Neuron (in vitro differentiated cells): ENCODE measurements around the gene ZFYVE28.
"Not testable (repeated sequence)": the region's sequence is repeated elsewhere in the genome, so short reads cannot be mapped to it uniquely, and the experiment has no call there.

Source experiments
- H2AFZ ChIP-seq: one replicate; pipeline ENCODE4 v1.6.1; 2013; ENCODE audit warnings: low read depth, mild to moderate bottlenecking, inconsistent platforms, low read length, moderate library complexity
- H3K27me3 ChIP-seq: one replicate; pipeline ENCODE4 v1.6.1; 2013; ENCODE audit warnings: low read length; ENCODE audit not compliant: insufficient read depth
- H3K36me3 ChIP-seq: one replicate; pipeline ENCODE4 v1.6.1; 2013; ENCODE audit warnings: low read length; ENCODE audit not compliant: insufficient read depth
- H3K4me1 ChIP-seq: one replicate; pipeline ENCODE4 v1.6.1; 2013; ENCODE audit warnings: low read length; ENCODE audit not compliant: insufficient read depth
- H3K4me3 ChIP-seq: 2 replicates; pipeline ENCODE4 v1.5.1; 2013; ENCODE audit warnings: mild to moderate bottlenecking, low read length, moderate library complexity
- H3K9me3 ChIP-seq: one replicate; pipeline ENCODE4 v1.6.1; 2013; ENCODE audit warnings: low read length

The ZFYVE28 gene

DNA sequence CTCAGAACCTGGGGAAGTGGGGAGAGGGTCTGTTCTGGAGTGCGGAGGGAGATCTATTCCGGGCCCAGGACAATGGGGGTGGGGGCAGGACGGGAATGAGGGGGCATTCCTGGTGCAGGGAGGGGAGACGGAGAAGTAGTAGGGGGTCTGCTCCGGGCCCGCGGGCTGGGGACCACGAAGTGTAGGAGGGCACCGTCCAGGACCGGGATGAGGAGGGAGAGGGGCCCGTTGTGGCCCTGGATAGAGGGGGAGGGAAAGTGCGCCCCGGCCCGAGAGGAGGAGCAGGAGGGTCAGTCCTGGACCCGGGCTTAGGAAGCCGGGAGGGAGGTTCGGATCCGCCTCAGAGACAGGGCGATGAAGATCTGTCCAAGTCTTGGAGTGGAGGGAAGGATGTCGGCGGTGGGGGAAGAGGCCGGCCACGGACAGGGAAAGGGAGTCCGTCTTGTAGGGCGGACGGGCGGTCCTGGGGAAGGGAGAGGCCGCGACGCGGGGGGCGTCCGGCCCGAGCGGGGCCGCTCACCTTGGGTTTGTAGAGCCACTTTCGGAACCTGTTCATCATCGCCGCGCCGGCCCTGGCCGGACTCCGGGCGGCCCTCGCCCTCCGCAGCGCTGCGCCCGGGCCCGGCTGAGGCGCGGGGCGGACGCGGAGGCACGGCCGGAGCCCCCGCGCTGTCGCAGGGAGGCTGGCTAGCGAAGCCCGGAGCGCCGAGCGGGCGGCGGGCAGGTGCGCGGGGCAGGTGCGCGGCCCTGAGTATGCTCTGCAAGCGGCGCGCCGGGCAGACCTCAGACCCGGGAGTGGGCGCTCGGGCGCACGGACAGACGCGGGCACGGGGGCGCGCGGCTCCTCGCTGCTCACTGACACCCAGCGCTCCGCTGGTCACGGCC lies at the start of gene ZFYVE28:
TSS of gene ZFYVE28 (minus strand) at position 881 of the 885 bp plus-strand sequence. CDS start at position 559, 322 bp downstream.
- Histone ChIP-seq H3K36me3 (no peaks in the 10 kb centered on the region), H3K4me3 (peak within 1 kb of the TSS; percentile 50), H3K27me3 (peaks cover 79% of the 10 kb centered on the region), H2AFZ (peak within 1 kb of the TSS; percentile 93), H3K4me1 (peaks cover 10% of the 10 kb centered on the region), H3K9me3 (peaks cover 3% of the 10 kb centered on the region)

DNA sequence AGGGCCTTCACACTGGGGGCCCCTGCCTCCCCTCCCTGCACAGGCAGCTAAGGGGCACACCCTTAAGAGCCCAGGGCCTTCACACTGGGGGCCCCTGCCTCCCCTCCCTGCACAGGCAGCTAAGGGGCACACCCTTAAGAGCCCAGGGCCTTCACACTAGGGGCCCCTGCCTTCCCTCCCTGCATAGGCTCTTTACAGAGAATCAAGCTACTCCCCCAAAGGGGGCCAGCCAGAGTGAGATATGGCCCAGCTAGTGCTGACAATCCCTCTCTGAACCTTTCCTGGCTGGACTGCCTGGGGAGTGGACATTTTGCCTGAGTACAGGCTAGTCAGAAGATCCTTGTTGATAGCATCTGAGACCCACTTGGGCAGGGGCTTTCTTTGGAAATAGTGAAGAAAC lies 47.1 kb upstream of the ZFYVE28 start:
- not testable (repeated sequence) for H2AFZ ChIP-seq, H3K27me3 ChIP-seq, H3K9me3 ChIP-seq, H3K36me3 ChIP-seq, H3K4me3 ChIP-seq
- H3K4me1 ChIP-seq = peaks cover 12% of the 10 kb centered on the region

DNA sequence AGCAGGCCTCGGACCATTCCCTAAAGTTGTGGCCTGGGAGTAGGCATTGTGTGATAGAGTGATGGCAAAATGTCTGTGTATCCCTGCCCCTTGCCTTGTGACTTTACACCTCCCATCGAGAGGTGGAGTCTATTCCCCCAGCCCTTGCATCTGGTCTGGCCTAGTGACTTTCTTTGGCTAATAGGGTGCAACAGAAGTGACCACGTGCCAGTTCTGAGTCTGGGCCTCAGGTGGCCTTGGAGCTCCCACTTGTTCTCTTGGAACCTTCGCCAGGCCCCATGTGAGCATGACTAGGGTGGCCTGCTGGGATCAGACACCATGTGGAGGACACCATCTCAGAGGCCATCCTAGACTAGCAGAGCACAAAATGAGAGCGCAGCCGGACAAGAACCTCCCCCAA lies 46.6 kb upstream of the ZFYVE28 start:
- Histone ChIP-seq H2AFZ (no peak overlapping the region), H3K27me3 (peaks cover 2% of the 10 kb centered on the region), H3K9me3 (no peaks in the 10 kb centered on the region), H3K4me3 (no peak overlapping the region), H3K36me3 (no peaks in the 10 kb centered on the region), H3K4me1 (peaks cover 10% of the 10 kb centered on the region)

DNA sequence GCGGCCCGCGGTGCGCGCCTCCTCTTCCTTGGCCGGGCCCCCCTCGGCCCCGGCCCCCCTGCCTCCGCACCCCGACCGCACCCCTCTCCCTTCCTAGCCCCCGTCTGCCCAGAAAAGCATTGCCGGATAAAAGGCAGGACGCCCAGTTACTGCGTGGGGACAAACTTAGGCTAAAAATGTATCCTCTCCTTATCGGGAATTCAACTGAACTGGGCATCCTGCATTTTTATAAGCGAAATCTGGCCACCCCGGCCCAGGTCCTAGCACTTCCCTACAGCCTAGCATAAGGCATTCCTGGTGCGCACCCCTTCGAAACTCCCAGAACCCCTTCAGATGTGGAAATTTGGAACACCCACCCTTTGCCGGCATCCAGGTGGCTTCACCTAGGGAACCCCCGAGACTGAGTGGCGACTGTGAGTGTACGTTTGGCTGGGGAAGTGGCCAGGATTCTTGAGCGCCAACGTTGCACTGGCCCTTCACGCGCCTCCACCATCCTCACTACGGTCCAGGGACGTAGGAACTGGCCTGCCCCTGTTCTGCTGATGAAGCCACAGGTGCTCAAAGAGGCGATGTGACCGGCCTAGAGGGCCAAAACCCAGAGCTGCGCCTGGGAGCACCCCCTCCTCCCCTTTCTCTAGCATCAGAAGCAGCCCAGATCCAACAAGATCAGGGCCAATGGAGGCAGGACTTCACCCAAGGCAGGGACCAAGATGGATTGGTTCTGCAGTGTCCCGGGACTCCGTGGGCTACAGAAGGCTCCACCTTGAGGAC lies 44.7 kb upstream of the ZFYVE28 start:
- H3K4me3 ChIP-seq = peak overlapping the region; percentile 51

DNA sequence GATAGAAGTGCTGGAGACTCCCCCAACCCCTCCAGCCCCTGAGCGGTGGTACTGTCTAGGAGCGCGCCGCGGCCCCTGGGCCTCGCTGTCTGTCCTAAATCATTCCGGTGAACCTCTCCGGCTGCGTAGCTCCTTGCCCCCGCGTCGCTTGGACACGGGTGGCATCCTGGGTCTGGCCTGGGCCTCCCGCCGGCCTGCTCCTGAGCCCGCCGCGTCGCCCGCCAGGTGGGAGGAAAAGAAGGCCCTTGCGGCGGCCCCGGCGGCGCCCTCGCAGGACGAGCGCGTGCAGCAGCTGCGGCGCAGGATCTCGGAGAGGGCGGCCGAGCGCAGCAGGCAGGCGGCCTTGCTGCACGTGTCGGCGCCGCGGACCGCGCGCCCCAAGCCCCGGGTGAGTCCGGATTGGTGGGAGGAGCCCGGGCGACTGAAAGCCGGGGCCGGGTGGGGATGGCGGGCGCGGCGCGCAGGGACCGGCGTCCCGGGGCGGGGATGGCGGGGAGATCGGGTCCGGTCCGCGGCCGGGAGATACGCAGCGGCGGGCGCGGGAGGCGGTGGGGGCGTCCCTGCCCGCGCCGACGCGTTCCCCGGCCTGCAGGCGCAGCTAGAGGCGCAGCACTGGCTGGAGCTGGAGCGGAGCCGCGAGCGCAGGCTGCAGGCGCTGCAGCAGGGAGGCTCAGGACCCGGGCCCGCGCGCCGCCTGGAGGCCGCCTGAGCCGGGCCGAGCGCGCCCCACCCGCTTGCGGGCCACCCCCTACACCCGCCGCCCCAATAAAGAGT lies 44.0 kb upstream of the ZFYVE28 start:
- no peaks in the 10 kb centered on the region for H3K36me3 ChIP-seq
- peak overlapping the region; percentile 89 for H2AFZ ChIP-seq
- peaks cover 10% of the 10 kb centered on the region for H3K27me3 ChIP-seq
- peak overlapping the region; percentile 51 for H3K4me3 ChIP-seq
- peaks cover 10% of the 10 kb centered on the region for H3K4me1 ChIP-seq
- H3K9me3 ChIP-seq = no peaks in the 10 kb centered on the region

More for the DNA sequence above, 44.7 kb upstream of the ZFYVE28 start:
- Histone ChIP-seq H3K36me3 (no peaks in the 10 kb centered on the region), H2AFZ (peak overlapping the region; percentile 89), H3K27me3 (peaks cover 10% of the 10 kb centered on the region), H3K9me3 (no peaks in the 10 kb centered on the region), H3K4me1 (peaks cover 10% of the 10 kb centered on the region)

DNA sequence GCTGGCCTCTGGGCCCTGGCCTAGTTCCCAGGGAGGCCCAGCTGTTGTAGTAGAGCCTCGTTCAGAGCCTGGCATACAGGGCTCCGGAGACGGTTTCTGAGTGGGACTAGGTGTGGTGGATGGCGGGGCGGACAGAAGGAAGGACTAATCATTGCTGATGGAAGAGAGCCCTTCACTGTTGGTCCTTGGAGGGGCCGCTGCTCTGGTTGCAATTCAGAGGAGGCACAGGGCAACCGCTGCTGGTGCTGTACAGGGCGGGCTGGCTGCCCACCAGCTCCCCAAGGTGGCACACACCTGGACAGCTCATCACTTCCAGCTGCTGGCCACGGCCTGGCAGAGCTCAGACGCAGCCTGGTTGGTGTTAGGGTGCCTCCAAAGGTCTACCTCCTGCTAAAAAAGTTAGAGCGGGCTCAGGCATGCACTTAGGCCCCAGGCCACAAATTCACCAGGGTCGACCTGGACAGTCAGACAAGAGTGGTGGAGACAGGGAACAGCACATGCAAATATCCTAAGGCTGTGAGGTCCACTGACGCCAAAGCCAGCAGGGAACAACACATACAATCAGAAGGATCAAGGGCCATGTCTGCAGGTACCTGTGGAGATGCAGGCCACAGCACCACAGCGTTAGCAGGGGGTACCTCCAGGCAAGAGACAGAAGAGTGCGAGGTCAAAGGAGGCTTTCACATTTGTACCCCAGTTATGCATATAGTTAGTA lies 43.0 kb upstream of the ZFYVE28 start:
- Histone ChIP-seq H3K9me3 (no peaks in the 10 kb centered on the region), H3K36me3 (no peaks in the 10 kb centered on the region), H2AFZ (no peak overlapping the region), H3K4me3 (no peak overlapping the region), H3K27me3 (peaks cover 10% of the 10 kb centered on the region), H3K4me1 (peaks cover 10% of the 10 kb centered on the region)

DNA sequence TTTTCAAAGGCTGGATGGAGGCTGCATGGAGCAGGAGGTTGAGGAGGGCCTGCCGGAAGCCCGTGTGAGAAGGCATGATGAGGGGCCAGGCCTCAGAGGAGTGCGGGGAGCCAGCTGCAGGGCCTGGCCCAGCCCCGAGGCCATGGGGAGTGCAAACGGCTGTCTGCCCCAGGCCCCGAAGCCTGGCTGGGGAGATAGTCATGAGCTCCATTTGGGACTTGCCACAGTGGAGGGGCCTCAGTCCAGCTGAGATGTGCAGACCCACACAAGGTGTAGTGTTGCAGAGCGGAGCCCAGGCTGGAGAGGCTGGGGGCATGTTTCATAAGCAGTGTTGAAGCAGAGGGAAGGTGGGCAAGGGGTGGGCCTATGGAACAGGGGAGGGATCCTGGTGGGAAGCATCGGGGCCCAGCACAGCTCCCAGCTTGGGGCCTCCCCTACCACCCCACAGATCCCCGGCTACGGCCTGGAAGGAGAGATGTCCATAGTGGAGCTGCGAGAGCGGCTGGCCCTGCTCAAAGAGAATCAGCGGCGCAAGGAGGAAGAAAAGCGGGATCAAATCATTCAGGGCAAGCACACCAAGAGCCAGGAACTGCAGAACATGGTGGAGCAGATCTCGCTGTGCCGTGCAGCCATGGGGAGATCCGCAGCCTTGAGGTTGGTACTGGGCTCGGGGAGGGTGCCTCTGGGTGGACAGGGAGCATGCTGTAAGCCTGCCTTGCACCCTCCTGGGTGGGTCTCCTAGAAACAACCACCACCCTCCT lies 41.3 kb upstream of the ZFYVE28 start:
- Histone ChIP-seq H3K4me3 (no peak overlapping the region), H3K27me3 (peaks cover 10% of the 10 kb centered on the region), H3K36me3 (no peaks in the 10 kb centered on the region), H2AFZ (no peak overlapping the region), H3K9me3 (no peaks in the 10 kb centered on the region), H3K4me1 (peaks cover 10% of the 10 kb centered on the region)

DNA sequence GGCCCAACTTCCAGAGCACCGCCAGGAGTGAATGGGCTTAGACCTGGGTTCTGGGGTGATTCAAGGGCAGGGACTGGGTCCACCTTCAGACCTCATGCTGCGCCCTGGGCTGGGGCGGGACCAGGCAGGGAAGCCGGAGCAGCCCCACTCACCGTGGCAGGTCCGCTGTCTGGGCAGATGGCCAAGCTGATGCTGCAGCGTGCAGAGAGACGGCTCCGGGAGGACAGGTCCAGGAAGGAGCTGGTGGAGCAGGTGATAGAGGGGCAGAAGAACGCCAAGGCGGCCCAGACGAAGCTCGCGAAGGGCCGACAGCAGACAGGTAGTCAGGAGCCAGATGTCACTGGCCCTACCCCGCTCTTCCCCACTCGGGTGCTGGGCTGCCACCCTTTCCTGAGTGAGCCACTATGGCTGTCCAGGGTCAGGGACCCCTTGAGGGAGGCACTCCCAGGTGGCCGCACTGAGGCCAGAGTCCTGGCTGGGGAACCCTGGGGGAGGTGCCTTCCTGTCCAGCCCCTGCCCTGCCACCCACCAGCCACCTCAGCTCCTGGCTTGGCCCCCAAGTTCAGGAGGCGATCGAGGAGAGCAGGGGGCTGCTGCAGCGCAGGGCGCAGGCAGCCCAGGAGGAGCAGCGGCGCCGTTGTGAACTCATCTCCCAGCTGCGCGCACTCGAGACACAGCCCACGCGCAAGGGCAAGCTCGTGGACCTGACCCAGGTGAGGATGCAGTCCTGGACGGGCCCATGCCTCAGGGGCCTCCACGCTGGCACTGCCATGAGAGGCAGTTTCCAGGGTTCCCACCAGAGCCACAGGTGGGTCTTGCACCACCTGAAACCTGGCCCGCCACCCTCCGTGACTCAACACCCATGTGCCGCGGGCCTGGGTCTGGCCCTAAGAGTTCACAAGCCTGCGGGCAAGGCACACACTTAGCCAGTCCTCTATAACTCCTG lies 40.4 kb upstream of the ZFYVE28 start:
- no peaks in the 10 kb centered on the region for H3K9me3 ChIP-seq
- H3K4me1 ChIP-seq = peaks cover 10% of the 10 kb centered on the region

DNA sequence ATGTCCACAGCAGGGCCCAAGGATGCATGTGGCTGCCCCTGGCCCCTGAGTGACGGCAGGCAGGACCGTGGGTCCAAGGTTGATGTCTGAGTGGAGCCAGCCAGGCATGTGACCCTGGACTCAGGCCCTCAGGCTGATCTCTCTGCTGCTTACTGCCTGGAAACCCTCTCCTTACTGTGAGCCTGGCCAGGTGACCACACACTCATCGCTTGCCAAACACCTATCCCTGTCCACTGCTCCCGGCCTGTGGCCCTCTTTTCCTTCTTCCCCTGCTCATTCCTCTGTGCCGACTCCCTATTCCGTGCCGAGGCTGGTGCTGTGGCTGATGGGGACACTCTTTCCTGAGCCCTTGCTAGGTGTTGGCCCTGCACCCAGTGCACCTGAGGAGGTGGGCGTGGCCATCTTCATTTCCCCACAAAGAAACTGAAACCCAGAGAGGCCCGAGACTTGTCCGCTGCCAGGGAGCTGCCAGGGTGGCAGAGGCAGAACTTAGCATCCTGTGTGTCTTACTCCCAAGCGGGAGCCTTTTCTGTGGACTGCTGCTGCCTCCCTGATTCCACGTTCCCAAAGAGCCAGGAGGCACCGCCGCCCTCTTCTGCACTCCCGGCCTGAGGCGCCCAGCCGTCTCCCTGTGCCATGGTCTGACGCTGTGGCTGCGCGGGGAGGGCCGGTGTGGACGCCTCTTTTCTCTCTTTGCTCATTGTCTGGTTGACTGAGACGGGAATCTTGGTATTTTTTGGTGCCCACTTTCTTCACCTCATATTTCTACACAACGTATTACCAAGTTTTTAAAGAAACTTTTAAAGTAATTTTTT lies 39.2 kb upstream of the ZFYVE28 start:
- Histone ChIP-seq H3K4me1 (peaks cover 8% of the 10 kb centered on the region), H3K36me3 (no peaks in the 10 kb centered on the region), H3K4me3 (no peak overlapping the region), H2AFZ (no peak overlapping the region), H3K27me3 (peaks cover 10% of the 10 kb centered on the region), H3K9me3 (no peaks in the 10 kb centered on the region)

More for the DNA sequence above, 40.4 kb upstream of the ZFYVE28 start:
- H3K27me3 ChIP-seq = peaks cover 10% of the 10 kb centered on the region
- H2AFZ ChIP-seq = no peak overlapping the region
- no peaks in the 10 kb centered on the region for H3K36me3 ChIP-seq
- H3K4me3 ChIP-seq = no peak overlapping the region

DNA sequence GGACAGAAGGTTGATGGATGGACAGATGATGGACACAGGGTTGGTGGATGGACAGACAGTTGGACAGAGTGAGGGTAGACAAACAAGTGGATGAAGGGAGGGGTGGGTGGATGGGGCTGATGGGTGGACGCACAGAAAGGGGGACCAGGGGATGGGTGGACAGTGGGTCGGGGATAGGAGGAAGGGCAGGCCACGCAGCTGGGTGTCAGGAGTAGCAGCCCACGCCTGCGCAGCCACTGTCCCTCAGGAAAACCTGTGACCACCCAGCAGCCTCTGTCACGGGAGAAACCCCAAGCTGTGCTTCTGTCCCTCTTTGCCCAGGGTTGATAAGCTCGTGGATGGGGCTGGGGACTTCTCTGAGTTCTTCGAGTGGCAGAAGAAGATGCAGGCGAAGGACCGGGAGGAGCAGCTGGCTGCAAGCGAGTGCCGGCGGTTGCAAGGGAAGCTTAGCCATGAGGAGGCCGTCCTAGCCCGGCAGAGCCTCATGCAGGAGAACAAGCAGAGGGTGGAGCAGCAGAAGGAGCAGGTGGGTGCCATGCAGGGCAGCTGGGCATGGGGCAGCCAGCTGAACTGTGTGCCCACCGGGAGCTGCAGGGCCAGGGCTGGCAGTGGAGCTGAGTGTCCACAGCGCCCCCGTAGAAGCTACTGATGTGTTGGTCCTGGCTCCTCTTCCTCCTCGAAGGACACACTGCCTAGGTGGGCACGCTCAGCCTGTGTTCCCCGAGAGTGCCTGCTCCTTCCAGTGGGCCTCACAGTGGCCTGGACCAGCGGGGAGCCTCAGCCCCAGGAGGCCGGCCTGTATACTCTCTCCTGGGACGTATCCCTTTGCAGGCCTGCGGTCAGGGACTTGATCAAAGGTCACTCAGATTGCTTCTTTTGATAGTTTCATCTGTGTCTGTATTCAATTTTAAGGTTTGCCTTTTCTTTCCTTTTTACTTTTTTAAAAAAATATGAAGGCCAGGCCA lies 33.7 kb upstream of the ZFYVE28 start:
- H2AFZ ChIP-seq = no peak overlapping the region
- H3K27me3 ChIP-seq = peaks cover 16% of the 10 kb centered on the region

More for the DNA sequence above, 33.7 kb upstream of the ZFYVE28 start:
- no peak overlapping the region for H3K4me3 ChIP-seq
- H3K9me3 ChIP-seq = no peaks in the 10 kb centered on the region
- H3K36me3 ChIP-seq = no peaks in the 10 kb centered on the region
- no peaks in the 10 kb centered on the region for H3K4me1 ChIP-seq
